Breast epithelium (tissue), 3 donors: ENCODE results near the gene RPL37.

ENCODE experiments used
- CTCF ChIP-seq, 3 donors: fragments of 450-650 bp; IDR thresholded peaks; one replicate each; pipeline ENCODE4 v1.5.1; 2016 to 2017; ENCODE audit warnings: antibody characterized with exemption in 3 of 3, mild to moderate bottlenecking in 3 of 3, moderate library complexity in 3 of 3
- POLR2A ChIP-seq: fragments of 450-650 bp; IDR thresholded peaks from one replicate; pipeline ENCODE4 v1.6.1; 2016; ENCODE audit warnings: antibody characterized with exemption, mild to moderate bottlenecking, moderate library complexity
- POLR2AphosphoS5 ChIP-seq, 3 donors: sonication (generic); formaldehyde crosslinking; IDR thresholded peaks; one replicate each; pipeline ENCODE4 v1.6.1; 2017; ENCODE audit warnings: antibody characterized with exemption in 3 of 3

DNA sequence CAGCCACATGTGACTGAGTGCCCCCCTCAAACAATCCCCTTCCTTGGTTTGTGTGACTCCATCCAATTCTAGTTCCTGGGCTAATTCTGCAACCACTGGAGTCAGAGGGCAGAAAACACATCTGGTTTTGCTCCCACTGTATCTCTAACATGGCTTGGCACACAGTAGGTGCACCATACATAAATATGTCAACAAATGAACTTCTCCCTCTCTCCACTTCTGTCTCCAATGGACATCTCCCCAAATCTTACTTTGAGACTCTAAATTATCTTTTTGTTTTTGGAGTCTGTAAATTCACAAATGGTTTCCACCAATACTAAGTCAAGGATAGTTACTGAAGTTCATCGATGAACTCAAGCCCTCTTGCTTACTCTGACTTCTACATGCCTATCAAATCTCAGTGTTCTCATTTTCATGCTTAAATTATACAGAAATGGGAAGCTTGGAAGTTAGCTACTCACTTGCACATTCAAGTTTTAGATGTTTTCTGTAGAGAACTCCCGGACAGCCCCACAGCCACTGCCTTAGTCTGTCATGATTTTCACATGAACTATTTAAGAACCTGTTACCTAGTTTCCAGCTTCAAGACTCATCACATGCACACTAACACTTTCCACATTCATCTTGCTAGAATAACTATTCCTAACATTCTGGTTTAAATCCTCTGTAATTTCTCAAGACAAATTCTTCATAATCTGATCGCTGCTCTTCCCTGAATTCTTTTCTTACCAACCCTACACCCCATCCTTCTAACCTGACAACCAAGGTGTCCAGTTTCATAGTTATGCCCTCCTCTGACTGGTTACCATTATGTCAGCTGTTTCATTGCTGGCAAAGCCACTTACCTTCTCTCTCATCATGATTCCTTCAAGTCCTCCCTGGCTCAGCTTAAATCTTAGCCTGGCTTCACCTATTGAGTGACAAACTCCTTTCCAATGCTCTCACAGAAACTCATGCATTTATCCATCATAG lies 6.0 kb downstream of the RPL37 start:
- TF ChIP-seq CTCF (IDR thresholded peaks at IDR 0.05) (no peak), POLR2A (no peak), POLR2AphosphoS5 (IDR thresholded peaks at IDR 0.05) (no peak)
